Stimulated activated CD4-positive, alpha-beta T cell treated with anti-CD3 and anti-CD28 coated beads, Interleukin-2, amount 100 ng/mL, for 4 hours (primary cell): ENCODE data around the gene KCTD15.

Experiments
- DNase-seq: peaks from one replicate; pipeline ENCODE4 v3.0.0-alpha.2; 2020; ENCODE audit warnings: low read depth

KCTD15 gene

DNA sequence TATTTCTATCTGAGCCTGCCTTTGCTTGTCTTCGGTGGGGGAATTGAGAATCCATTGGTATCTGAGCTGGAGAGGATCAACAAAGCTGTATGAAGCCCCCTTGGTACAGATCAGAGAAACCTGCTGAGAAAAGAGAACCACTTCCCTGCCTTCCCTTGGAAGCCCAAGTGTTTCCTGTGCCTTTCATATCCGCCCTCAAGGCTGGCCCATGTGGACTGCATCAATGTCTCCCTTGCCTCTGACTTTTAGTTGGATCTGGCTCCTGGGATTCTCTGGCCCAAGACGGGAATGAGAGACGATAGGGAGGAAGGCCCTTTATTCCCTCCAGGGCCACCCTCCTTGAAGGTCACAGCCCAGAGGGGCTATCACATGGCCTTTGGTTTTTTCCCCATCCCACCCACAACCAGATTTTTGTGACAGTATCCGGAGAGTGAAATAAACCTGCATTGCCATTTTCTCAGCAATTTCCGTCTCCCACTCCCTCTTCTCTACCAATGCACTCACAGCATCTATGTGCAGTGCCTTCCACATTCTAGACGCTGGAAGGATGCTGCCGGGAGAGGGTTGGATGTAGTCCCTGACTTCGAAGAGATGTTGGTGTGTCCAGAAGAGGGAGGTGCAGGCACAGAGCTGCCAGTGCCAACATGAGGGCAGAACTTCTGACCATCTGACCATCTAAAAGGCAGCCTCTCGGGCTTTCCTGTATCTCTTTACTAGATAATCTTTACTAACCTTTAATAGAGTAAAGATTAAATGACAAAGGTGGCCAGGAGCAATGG lies 63.8 kb downstream of the KCTD15 start:
- DNase-seq: no peak

DNA sequence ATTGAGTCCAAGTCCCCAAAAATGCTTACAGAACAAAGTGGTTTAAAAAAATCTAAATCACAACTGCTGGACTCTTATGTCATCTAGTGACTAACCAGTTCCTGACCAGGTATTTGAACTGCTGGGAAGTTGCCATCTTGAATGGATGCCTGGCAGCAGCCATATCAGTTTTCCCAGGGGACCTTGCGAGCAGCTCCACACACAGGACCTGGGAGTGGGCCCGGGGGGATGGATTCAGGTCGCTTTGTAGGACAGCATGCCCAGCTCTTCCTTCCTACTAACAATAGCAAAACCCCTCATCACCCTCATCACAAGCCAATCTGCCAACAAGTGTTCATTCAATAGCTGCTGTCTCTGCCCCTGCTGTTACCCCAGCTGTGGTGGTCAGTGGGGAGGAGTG lies 65.3 kb downstream of the KCTD15 start:
- no peak for DNase-seq

DNA sequence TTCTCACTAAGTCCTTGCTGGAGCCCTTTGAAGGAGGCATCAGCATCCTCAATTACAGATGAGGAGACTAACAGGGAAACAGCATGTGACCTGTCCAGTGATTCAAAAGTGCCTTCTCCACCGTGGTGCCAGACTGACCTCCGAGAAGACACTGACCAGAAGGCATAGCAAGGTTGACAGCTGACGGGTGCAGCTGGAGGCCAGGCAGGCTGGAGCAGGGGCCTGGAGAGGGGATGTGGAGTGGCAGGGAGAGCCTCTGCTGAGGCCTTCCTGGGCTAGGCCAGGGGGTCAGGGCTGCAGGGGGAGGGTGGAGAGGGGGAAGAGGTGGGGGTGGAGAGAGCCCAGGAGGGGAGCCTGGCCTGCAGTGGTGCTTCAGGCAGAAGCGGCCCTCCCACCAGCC lies 66.3 kb downstream of the KCTD15 start:
- no peak for DNase-seq

DNA sequence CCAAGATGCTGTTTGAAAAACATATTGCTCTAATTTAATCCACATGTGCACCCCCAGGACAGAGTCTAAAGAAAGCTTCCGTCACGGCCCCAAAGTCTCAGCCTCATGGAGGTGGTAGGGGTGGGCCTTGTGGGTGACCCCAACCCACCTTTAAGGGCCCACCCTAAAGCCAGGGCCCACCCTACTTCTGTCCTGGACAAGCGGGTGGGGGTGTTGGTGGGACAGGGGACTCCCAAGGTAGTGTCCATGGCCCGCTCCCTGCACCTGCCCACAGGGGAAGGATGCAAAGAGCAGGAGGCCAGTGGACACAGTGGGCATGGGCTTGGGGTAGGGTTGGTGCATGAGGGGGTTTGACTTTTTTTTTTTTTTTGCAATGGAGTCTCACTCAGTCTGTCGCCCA lies 66.8 kb downstream of the KCTD15 start:
- no peak for DNase-seq

DNA sequence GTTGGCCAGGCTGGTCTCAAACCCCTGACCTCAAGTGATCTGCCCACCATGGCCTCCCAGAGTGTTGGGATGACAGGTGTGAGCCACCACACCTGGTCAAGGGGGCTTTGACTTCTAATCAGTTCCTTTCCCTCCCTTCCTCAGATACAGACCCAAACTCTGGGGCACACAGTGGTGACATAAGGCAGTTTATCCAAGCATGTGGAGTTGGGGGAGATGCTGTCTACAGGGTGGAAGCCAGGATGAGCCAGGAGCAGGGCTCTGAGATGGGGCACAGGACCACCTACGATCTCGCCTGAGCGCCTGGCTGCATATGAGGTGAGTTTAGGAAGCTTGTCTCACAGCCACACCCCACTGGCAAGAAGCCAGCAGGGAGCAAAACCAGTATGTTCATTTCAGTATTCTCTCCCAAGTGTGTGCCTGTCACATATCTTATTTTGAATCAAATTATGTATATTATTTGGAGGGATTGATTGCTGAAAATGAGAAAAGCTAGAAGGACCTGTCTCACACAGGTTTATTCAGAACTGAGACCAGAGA lies 67.7 kb downstream of the KCTD15 start:
- DNase-seq: no peak

DNA sequence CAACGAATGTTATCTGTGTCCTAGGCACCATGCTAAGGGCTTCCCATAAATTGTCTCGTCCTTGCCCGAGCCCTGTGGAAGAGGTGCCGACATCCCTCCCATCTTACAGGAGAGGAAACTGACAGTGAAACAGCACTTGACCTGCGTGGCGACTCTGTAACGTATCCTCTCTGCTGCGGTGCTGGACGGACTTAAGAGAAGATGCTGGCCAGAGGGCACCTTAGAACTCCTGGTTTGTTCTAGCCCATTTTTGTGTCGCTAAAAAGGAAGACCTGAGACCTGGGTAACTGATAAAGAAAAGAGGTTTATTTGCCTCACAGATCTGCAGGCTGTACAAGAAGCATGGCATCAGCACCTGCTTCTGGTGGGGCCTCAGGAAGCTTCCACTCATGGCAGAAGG lies 68.6 kb downstream of the KCTD15 start:
- no peak for DNase-seq
